ENCODE results near the gene OSBPL2. TPM values are rescaled to one million over a fixed set of nuclear protein-coding genes. Genes with fewer than 3 reads are reported as not detected.

OSBPL2 gene
- total RNA-seq, 1 donor from 2014 or later, result 55.3 TPM

- intact Hi-C loops (cut with micrococcal nuclease), result no loop called here
- peaks cover 57% of the 10 kb centered on the region for H3K27me3 ChIP-seq (ENCODE audit: low read depth)
- H3K4me3 ChIP-seq, result no peak overlapping the region
- no peaks in the 10 kb centered on the region for H3K9me3 ChIP-seq (replicated peaks)
- H3K4me1 ChIP-seq, result peaks cover 3% of the 10 kb centered on the region
- no peaks in the 10 kb centered on the region for H3K36me3 ChIP-seq
- no peak for TF ChIP-seq CTCF (IDR thresholded peaks at IDR 0.05; ENCODE audit: borderline replicate concordance)
- H3K27ac ChIP-seq (replicated peaks), result no peak overlapping the region
- DNase-seq, result no peak
Observed at GRCh38 chr20:62211769-62212288, 26.5 kb upstream of the OSBPL2 start.

GRCh38 chr20:62212299-62212698, 26.0 kb upstream of the OSBPL2 start:
- peaks cover 3% of the 10 kb centered on the region for H3K4me1 ChIP-seq
- no peaks in the 10 kb centered on the region for H3K9me3 ChIP-seq (replicated peaks)
- DNase-seq, result no peak
- no peak for TF ChIP-seq CTCF (IDR thresholded peaks at IDR 0.05; ENCODE audit: borderline replicate concordance)
- peaks cover 62% of the 10 kb centered on the region for H3K27me3 ChIP-seq (ENCODE audit: low read depth)
- H3K27ac ChIP-seq (replicated peaks), result no peak overlapping the region
- intact Hi-C loops (cut with micrococcal nuclease), result no loop called here
- H3K4me3 ChIP-seq, result no peak overlapping the region
- H3K36me3 ChIP-seq, result no peaks in the 10 kb centered on the region

- Histone ChIP-seq H3K4me3 (no peak overlapping the region), H3K36me3 (no peaks in the 10 kb centered on the region), H3K27me3 (ENCODE audit: low read depth) (peaks cover 80% of the 10 kb centered on the region), H3K4me1 (peaks cover 5% of the 10 kb centered on the region), H3K27ac (replicated peaks) (no peak overlapping the region), H3K9me3 (replicated peaks) (no peaks in the 10 kb centered on the region)
- intact Hi-C loops (cut with micrococcal nuclease), result no loop called here
- no peak for DNase-seq
- TF ChIP-seq CTCF (IDR thresholded peaks at IDR 0.05; ENCODE audit: borderline replicate concordance), result no peak
Observed at GRCh38 chr20:62214067-62214466, 24.3 kb upstream of the OSBPL2 start.

- Histone ChIP-seq H3K4me1 (peaks cover 12% of the 10 kb centered on the region), H3K27me3 (ENCODE audit: low read depth) (peaks cover 84% of the 10 kb centered on the region), H3K27ac (replicated peaks) (no peak overlapping the region), H3K9me3 (replicated peaks) (no peaks in the 10 kb centered on the region), H3K36me3 (no peaks in the 10 kb centered on the region), H3K4me3 (no peak overlapping the region)
- no peak for TF ChIP-seq CTCF (IDR thresholded peaks at IDR 0.05; ENCODE audit: borderline replicate concordance)
- DNase-seq, result no peak
- intact Hi-C loops (cut with micrococcal nuclease), result no loop called here
Observed at GRCh38 chr20:62215020-62215990, 23.0 kb upstream of the OSBPL2 start.

GRCh38 chr20:62215991-62216635, 22.2 kb upstream of the OSBPL2 start:
- Histone ChIP-seq H3K27me3 (ENCODE audit: low read depth) (peaks cover 84% of the 10 kb centered on the region), H3K9me3 (replicated peaks) (no peaks in the 10 kb centered on the region)

More at GRCh38 chr20:62215991-62216635, 22.2 kb upstream of the OSBPL2 start:
- H3K4me1 ChIP-seq, result peaks cover 20% of the 10 kb centered on the region
- no peak overlapping the region for H3K27ac ChIP-seq (replicated peaks)
- intact Hi-C loops (cut with micrococcal nuclease), result no loop called here
- no peak for TF ChIP-seq CTCF (IDR thresholded peaks at IDR 0.05; ENCODE audit: borderline replicate concordance)
- no peak overlapping the region for H3K4me3 ChIP-seq
- no peak for DNase-seq
- H3K36me3 ChIP-seq, result no peaks in the 10 kb centered on the region

Data from left ventricle myocardium inferior (tissue), 1 donor.